SK-N-SH treated with all-trans-retinoic acid at 6 μM for 48 hours (cell line): ENCODE results near the gene QRICH2.

Experiments
- ARNTL ChIP-seq: fragments of 450-650 bp; formaldehyde crosslinking; IDR thresholded peaks from 2 replicates; pipeline ENCODE4 v1.5.0; 2020; ENCODE audit warnings: low read depth, mild to moderate bottlenecking, moderate library complexity, borderline replicate concordance
- GLIS3 ChIP-seq: fragments of 250-450 bp; sonication (Bioruptor Pico); IDR thresholded peaks from 2 replicates; pipeline ENCODE4 v1.5.0; 2020; ENCODE audit warnings: mild to moderate bottlenecking, moderate library complexity
- PATZ1 ChIP-seq: fragments of 250-450 bp; sonication (Bioruptor Pico); IDR thresholded peaks from 2 replicates; pipeline ENCODE4 v1.8.0; 2020; ENCODE audit warnings: mild to moderate bottlenecking, moderate library complexity, borderline replicate concordance
- POU6F1 ChIP-seq: fragments of 250-450 bp; sonication (Bioruptor Pico); IDR thresholded peaks from 2 replicates; pipeline ENCODE4 v1.8.0; 2021; ENCODE audit warnings: low read depth, mild to moderate bottlenecking, moderate library complexity, borderline replicate concordance
- RARB ChIP-seq: fragments of 250-450 bp; sonication (Bioruptor Pico); IDR thresholded peaks from 2 replicates; pipeline ENCODE4 v1.8.0; 2021; ENCODE audit warnings: mild to moderate bottlenecking, moderate library complexity
- TCF4 ChIP-seq: fragments of 250-450 bp; sonication (Bioruptor Pico); IDR thresholded peaks from 2 replicates; pipeline ENCODE4 v1.8.0; 2021; ENCODE audit warnings: mild to moderate bottlenecking, moderate library complexity, borderline replicate concordance
- TOX ChIP-seq: fragments of 250-450 bp; sonication (Bioruptor Pico); IDR thresholded peaks from 2 replicates; pipeline ENCODE4 v1.8.0; 2021; ENCODE audit warnings: mild to moderate bottlenecking, moderate library complexity, borderline replicate concordance
- ZFP3 ChIP-seq: fragments of 250-450 bp; sonication (Bioruptor Pico); IDR thresholded peaks from 2 replicates; pipeline ENCODE4 v1.5.0; 2020; ENCODE audit warnings: mild to moderate bottlenecking, moderate library complexity
- ZNF70 ChIP-seq: fragments of 450-650 bp; formaldehyde crosslinking; IDR thresholded peaks from 2 replicates; pipeline ENCODE4 v1.5.0; 2020; ENCODE audit warnings: mild to moderate bottlenecking, moderate library complexity
- ZNF8 ChIP-seq: fragments of 450-650 bp; formaldehyde crosslinking; IDR thresholded peaks from 2 replicates; pipeline ENCODE4 v1.5.0; 2020; ENCODE audit warnings: mild to moderate bottlenecking, moderate library complexity

- no peak for TF ChIP-seq TOX (CRISPR knock-in tag)
- TF ChIP-seq PATZ1: no peak
- TF ChIP-seq RARB: no peak
- no peak for TF ChIP-seq ARNTL
- no peak for TF ChIP-seq ZFP3
- TF ChIP-seq TCF4 (CRISPR knock-in tag): no peak
- TF ChIP-seq GLIS3 (CRISPR knock-in tag): no peak
- no peak for TF ChIP-seq ZNF8 (CRISPR knock-in tag)
- TF ChIP-seq ZNF70 (CRISPR knock-in tag): no peak
- TF ChIP-seq POU6F1 (CRISPR knock-in tag): no peak
Observed at GRCh38 chr17:76273445-76274111, 34.5 kb downstream of the QRICH2 start.
